GM23338 (cell line): Measurements from ENCODE around the gene UST.

ENCODE experiments used
- CREB1 ChIP-seq: fragments of 250-450 bp; sonication (Bioruptor Pico); IDR thresholded peaks from 2 replicates; pipeline ENCODE4 v1.5.0; 2020; ENCODE audit warnings: low read depth, mild to moderate bottlenecking, moderate library complexity
- EZH2 ChIP-seq: fragments of 200-600 bp; sonication (generic); IDR thresholded peaks from one replicate; pipeline ENCODE4 v1.8.0; 2017; ENCODE audit warnings: antibody characterized with exemption, mild to moderate bottlenecking, low read depth; ENCODE audit not compliant: unreplicated experiment
- EZH2phosphoT487 ChIP-seq: fragments of 200-600 bp; sonication (generic); IDR thresholded peaks from one replicate; pipeline ENCODE4 v1.8.1; 2018; ENCODE audit warnings: antibody characterized with exemption; ENCODE audit not compliant: unreplicated experiment
- JUNB ChIP-seq: IDR thresholded peaks from one replicate; pipeline ENCODE4 v1.6.1; 2016; ENCODE audit warnings: antibody characterized with exemption; ENCODE audit not compliant: unreplicated experiment
- NANOG ChIP-seq: IDR thresholded peaks from 2 replicates; pipeline ENCODE4 v1.6.1; 2016; ENCODE audit warnings: antibody characterized with exemption, borderline replicate concordance
- POLR2AphosphoS5 ChIP-seq: IDR thresholded peaks from 2 replicates; pipeline ENCODE4 v1.6.1; 2016; ENCODE audit warnings: antibody characterized with exemption, low read depth
- STAT1 ChIP-seq: IDR thresholded peaks from one replicate; pipeline ENCODE4 v1.6.1; 2016; ENCODE audit warnings: antibody characterized with exemption; ENCODE audit not compliant: unreplicated experiment
- ZNF114 ChIP-seq: fragments of 250-450 bp; sonication (Bioruptor Pico); IDR thresholded peaks from 2 replicates; pipeline ENCODE4 v1.5.0; 2020; ENCODE audit warnings: mild to moderate bottlenecking, moderate library complexity
- ZNF331 ChIP-seq: fragments of 250-450 bp; sonication (Bioruptor Pico); IDR thresholded peaks from 2 replicates; pipeline ENCODE4 v1.5.0; 2020; ENCODE audit warnings: low read depth, mild to moderate bottlenecking, moderate library complexity
- TF ChIP-seq, protein P1 (sequence below), 2 experiments: fragments of 200-600 bp in 1 of 2; sonication (generic) in 1 of 2; conservative IDR thresholded peaks; 2 replicates each; pipeline versions ENCODE4 v1.5.1 to v1.6.1; 2016 to 2017; ENCODE audit warnings: antibody characterized with exemption in 2 of 2, low read depth in 2 of 2, mild to moderate bottlenecking in 2 of 2, moderate library complexity in 1 of 2
- TF ChIP-seq, protein P2 (sequence below): IDR thresholded peaks from one replicate; pipeline ENCODE4 v1.6.1; 2018; ENCODE audit warnings: antibody characterized with exemption; ENCODE audit not compliant: unreplicated experiment
- TF ChIP-seq, protein P3 (sequence below): IDR thresholded peaks from 2 replicates; pipeline ENCODE4 v1.6.1; 2016; ENCODE audit warnings: antibody characterized with exemption
- TF ChIP-seq, protein P4 (sequence below): fragments of 250-450 bp; sonication (Bioruptor Pico); IDR thresholded peaks from 2 replicates; pipeline ENCODE4 v1.5.0; 2020; ENCODE audit warnings: mild to moderate bottlenecking, moderate library complexity

DNA sequence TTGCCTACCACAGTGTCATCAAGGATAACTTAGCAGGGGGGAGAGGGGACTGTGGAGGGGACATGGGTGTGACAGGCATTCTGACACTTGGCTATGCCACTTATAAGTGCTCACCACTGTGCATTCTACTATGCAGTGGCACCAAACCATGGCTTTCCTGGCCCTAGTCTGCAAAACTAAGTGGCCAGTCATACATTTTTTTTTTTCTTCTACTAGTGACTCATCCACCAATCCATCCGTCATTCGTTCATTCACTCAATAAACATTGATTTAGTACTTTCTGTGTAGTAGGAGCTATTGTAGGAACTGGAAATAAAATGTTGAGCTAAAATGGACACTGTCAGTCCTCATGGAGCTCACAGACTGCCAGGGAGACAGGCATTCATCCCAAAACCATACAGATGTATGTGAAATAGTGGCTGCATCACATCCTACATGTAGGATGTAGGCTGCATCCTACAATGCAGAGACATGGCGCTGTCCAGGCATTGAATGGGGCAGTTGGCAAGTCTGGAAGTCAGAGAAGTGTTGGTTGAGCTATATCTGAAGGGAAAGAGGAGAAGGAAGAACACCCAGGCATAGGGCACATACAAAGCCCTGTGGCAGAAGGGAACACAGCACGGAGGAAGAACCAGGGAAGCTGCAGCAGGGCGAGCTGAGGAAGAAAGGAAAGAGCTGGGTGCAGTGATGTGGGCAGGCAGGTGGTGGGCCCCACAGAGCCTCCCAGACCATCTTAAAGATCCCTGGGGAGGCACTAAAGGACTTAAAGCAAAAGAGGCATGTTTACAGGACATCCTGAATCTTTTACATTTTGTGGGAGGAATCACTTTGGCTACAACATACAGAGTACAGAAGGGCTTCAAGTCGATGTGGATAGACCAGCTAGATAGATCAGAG, 224.4 kb downstream of the UST start:
- TF ChIP-seq, protein P1, sequence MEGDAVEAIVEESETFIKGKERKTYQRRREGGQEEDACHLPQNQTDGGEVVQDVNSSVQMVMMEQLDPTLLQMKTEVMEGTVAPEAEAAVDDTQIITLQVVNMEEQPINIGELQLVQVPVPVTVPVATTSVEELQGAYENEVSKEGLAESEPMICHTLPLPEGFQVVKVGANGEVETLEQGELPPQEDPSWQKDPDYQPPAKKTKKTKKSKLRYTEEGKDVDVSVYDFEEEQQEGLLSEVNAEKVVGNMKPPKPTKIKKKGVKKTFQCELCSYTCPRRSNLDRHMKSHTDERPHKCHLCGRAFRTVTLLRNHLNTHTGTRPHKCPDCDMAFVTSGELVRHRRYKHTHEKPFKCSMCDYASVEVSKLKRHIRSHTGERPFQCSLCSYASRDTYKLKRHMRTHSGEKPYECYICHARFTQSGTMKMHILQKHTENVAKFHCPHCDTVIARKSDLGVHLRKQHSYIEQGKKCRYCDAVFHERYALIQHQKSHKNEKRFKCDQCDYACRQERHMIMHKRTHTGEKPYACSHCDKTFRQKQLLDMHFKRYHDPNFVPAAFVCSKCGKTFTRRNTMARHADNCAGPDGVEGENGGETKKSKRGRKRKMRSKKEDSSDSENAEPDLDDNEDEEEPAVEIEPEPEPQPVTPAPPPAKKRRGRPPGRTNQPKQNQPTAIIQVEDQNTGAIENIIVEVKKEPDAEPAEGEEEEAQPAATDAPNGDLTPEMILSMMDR (conservative IDR thresholded peaks at IDR 0.05; ENCODE audit: low read depth in 2 of 2): no peak
- TF ChIP-seq EZH2 (no peak), POLR2AphosphoS5 (no peak), EZH2phosphoT487 (no peak), ZNF114 (no peak), CREB1 (CRISPR knock-in tag) (no peak), JUNB (no peak), ZNF331 (CRISPR knock-in tag) (no peak), STAT1 (no peak), NANOG (no peak)
- TF ChIP-seq, protein P2, sequence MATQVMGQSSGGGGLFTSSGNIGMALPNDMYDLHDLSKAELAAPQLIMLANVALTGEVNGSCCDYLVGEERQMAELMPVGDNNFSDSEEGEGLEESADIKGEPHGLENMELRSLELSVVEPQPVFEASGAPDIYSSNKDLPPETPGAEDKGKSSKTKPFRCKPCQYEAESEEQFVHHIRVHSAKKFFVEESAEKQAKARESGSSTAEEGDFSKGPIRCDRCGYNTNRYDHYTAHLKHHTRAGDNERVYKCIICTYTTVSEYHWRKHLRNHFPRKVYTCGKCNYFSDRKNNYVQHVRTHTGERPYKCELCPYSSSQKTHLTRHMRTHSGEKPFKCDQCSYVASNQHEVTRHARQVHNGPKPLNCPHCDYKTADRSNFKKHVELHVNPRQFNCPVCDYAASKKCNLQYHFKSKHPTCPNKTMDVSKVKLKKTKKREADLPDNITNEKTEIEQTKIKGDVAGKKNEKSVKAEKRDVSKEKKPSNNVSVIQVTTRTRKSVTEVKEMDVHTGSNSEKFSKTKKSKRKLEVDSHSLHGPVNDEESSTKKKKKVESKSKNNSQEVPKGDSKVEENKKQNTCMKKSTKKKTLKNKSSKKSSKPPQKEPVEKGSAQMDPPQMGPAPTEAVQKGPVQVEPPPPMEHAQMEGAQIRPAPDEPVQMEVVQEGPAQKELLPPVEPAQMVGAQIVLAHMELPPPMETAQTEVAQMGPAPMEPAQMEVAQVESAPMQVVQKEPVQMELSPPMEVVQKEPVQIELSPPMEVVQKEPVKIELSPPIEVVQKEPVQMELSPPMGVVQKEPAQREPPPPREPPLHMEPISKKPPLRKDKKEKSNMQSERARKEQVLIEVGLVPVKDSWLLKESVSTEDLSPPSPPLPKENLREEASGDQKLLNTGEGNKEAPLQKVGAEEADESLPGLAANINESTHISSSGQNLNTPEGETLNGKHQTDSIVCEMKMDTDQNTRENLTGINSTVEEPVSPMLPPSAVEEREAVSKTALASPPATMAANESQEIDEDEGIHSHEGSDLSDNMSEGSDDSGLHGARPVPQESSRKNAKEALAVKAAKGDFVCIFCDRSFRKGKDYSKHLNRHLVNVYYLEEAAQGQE: no peak
- TF ChIP-seq, protein P3, sequence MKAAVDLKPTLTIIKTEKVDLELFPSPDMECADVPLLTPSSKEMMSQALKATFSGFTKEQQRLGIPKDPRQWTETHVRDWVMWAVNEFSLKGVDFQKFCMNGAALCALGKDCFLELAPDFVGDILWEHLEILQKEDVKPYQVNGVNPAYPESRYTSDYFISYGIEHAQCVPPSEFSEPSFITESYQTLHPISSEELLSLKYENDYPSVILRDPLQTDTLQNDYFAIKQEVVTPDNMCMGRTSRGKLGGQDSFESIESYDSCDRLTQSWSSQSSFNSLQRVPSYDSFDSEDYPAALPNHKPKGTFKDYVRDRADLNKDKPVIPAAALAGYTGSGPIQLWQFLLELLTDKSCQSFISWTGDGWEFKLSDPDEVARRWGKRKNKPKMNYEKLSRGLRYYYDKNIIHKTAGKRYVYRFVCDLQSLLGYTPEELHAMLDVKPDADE: no peak
- TF ChIP-seq, protein P4, sequence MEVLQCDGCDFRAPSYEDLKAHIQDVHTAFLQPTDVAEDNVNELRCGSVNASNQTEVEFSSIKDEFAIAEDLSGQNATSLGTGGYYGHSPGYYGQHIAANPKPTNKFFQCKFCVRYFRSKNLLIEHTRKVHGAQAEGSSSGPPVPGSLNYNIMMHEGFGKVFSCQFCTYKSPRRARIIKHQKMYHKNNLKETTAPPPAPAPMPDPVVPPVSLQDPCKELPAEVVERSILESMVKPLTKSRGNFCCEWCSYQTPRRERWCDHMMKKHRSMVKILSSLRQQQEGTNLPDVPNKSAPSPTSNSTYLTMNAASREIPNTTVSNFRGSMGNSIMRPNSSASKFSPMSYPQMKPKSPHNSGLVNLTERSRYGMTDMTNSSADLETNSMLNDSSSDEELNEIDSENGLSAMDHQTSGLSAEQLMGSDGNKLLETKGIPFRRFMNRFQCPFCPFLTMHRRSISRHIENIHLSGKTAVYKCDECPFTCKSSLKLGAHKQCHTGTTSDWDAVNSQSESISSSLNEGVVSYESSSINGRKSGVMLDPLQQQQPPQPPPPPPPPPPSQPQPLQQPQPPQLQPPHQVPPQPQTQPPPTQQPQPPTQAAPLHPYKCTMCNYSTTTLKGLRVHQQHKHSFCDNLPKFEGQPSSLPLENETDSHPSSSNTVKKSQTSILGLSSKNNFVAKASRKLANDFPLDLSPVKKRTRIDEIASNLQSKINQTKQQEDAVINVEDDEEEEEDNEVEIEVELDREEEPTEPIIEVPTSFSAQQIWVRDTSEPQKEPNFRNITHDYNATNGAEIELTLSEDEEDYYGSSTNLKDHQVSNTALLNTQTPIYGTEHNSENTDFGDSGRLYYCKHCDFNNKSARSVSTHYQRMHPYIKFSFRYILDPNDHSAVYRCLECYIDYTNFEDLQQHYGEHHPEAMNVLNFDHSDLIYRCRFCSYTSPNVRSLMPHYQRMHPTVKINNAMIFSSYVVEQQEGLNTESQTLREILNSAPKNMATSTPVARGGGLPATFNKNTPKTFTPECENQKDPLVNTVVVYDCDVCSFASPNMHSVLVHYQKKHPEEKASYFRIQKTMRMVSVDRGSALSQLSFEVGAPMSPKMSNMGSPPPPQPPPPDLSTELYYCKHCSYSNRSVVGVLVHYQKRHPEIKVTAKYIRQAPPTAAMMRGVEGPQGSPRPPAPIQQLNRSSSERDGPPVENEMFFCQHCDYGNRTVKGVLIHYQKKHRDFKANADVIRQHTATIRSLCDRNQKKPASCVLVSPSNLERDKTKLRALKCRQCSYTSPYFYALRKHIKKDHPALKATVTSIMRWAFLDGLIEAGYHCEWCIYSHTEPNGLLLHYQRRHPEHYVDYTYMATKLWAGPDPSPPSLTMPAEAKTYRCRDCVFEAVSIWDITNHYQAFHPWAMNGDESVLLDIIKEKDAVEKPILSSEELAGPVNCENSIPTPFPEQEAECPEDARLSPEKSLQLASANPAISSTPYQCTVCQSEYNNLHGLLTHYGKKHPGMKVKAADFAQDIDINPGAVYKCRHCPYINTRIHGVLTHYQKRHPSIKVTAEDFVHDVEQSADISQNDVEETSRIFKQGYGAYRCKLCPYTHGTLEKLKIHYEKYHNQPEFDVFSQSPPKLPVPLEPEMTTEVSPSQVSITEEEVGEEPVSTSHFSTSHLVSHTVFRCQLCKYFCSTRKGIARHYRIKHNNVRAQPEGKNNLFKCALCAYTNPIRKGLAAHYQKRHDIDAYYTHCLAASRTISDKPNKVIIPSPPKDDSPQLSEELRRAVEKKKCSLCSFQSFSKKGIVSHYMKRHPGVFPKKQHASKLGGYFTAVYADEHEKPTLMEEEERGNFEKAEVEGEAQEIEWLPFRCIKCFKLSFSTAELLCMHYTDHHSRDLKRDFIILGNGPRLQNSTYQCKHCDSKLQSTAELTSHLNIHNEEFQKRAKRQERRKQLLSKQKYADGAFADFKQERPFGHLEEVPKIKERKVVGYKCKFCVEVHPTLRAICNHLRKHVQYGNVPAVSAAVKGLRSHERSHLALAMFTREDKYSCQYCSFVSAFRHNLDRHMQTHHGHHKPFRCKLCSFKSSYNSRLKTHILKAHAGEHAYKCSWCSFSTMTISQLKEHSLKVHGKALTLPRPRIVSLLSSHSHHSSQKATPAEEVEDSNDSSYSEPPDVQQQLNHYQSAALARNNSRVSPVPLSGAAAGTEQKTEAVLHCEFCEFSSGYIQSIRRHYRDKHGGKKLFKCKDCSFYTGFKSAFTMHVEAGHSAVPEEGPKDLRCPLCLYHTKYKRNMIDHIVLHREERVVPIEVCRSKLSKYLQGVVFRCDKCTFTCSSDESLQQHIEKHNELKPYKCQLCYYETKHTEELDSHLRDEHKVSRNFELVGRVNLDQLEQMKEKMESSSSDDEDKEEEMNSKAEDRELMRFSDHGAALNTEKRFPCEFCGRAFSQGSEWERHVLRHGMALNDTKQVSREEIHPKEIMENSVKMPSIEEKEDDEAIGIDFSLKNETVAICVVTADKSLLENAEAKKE (CRISPR knock-in tag): no peak
